Measurements from ENCODE around the gene MAPT. TPM values are rescaled to one million over a fixed set of nuclear protein-coding genes. Genes with fewer than 3 reads are reported as not detected.

MAPT gene
- total RNA-seq, 1 experiment from 2014 or later = 8.3 TPM

- CTCF ChIA-PET = no interaction called here
- Histone ChIP-seq H3K27ac (ENCODE audit: low read depth, low read length, poor library complexity, severe bottlenecking) (no peak overlapping the region), H3K4me1 (ENCODE audit: insufficient read depth, low read length, poor library complexity, severe bottlenecking) (peaks cover 19% of the 10 kb centered on the region), H3K36me3 (ENCODE audit: insufficient read depth, low read length, poor library complexity, severe bottlenecking) (no peaks in the 10 kb centered on the region), H3K9me3 (ENCODE audit: low read depth, low read length, poor library complexity, severe bottlenecking) (no peaks in the 10 kb centered on the region), H3K27me3 (replicated peaks; ENCODE audit: insufficient read depth, low read depth, low read length, poor library complexity) (no peaks in the 10 kb centered on the region), H3K4me3 (ENCODE audit: low read depth, low read length, poor library complexity, severe bottlenecking) (no peak overlapping the region)
- POLR2A ChIA-PET (ENCODE audit: low non-redundant PET) = no interaction called here
- TF ChIP-seq EZH2 (IDR thresholded peaks at IDR 0.05; ENCODE audit: borderline replicate concordance, low read depth, low read length, poor library complexity, severe bottlenecking) (no peak), CTCF (conservative IDR thresholded peaks at IDR 0.05; ENCODE audit: low read depth, low read length) (no peak)
- no TSS peak for BruUV-seq (replicated peaks)
- DNase-seq (ENCODE audit: low spot score) = no peak
- intact Hi-C loops (cut with micrococcal nuclease; ENCODE audit: unreplicated experiment) = no loop called here
These were observed 178.6 kb downstream of the MAPT start for GRCh38 chr17:46072998-46073397.

GRCh38 chr17:46074540-46074939 lies 180.2 kb downstream of the MAPT start:
- Histone ChIP-seq H3K4me1 (ENCODE audit: insufficient read depth, low read length, poor library complexity, severe bottlenecking) (peaks cover 19% of the 10 kb centered on the region), H3K4me3 (ENCODE audit: low read depth, low read length, poor library complexity, severe bottlenecking) (no peak overlapping the region), H3K36me3 (ENCODE audit: insufficient read depth, low read length, poor library complexity, severe bottlenecking) (no peaks in the 10 kb centered on the region), H3K27me3 (replicated peaks; ENCODE audit: insufficient read depth, low read depth, low read length, poor library complexity) (no peaks in the 10 kb centered on the region), H3K9me3 (ENCODE audit: low read depth, low read length, poor library complexity, severe bottlenecking) (no peaks in the 10 kb centered on the region), H3K27ac (ENCODE audit: low read depth, low read length, poor library complexity, severe bottlenecking) (no peak overlapping the region)
- ChIA-PET POLR2A (ENCODE audit: low non-redundant PET) (no interaction called here), CTCF (no interaction called here)
- TF ChIP-seq CTCF (conservative IDR thresholded peaks at IDR 0.05; ENCODE audit: low read depth, low read length) (no peak), EZH2 (IDR thresholded peaks at IDR 0.05; ENCODE audit: borderline replicate concordance, low read depth, low read length, poor library complexity, severe bottlenecking) (no peak)
- DNase-seq (ENCODE audit: low spot score) = no peak
- intact Hi-C loops (cut with micrococcal nuclease; ENCODE audit: unreplicated experiment) = no loop called here
- BruUV-seq (replicated peaks) = no TSS peak

Other genes with a start within 250 kb of the MAPT start
- gene CRHR1, start 110.2 kb upstream of the MAPT start, total RNA-seq (2021) = not detected in 2 replicates
- not detected in 2 replicates for gene SPPL2C, start 49.7 kb upstream of the MAPT start, total RNA-seq (2021)
- gene STH, start 104.7 kb downstream of the MAPT start, total RNA-seq (2021) = 0.83 TPM in 1 of 2 replicates, not detected in the other

Data from A673 (cell line).